ENCODE data around the gene DGKI.
A peak's percentile ranks its signal among the peaks of the same experiment; 100 is the strongest.

Gene DGKI

DNA sequence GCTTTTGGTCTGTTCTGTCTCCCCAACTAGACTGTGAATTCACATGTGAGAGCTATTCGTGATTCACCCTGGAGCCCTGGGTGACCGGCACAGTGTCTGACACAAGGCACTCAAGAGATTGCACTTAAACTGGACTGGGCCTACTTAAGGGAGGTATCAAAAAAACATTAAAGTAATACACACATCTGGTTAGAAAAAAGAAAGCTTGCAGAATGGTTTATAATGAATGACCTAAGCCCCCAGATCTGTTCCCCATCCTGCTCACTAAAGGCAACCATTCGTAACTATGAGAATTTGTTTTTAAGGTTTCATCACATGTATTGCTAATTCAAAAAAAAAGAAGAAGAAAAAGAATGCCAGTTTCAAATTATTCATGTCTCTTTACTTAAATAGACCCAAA, 74.5 kb downstream of the DGKI start:
- H3K18ac ChIP-seq (ENCODE audit: low read length): no peak overlapping the region
- no peak overlapping the region for H2BK120ac ChIP-seq (ENCODE audit: low read depth, low read length)
- H3K4me3 ChIP-seq (ENCODE audit: low read length in 2 of 2): no peak overlapping the region
- no peak overlapping the region for H4K91ac ChIP-seq (ENCODE audit: low read depth, low read length, poor library complexity)
- no peak overlapping the region for H2BK5ac ChIP-seq (ENCODE audit: low read length)
- no peak overlapping the region for H4K8ac ChIP-seq (ENCODE audit: low read depth, low read length)
- DNase-seq (ENCODE audit: low spot score): no peak
- no peak overlapping the region for H3K9ac ChIP-seq (ENCODE audit: low read depth, low read length, poor library complexity)
- no peak overlapping the region for H3K4me2 ChIP-seq (ENCODE audit: insufficient read depth, low read length, poor library complexity, severe bottlenecking)
- no peaks in the 10 kb centered on the region for H3K36me3 ChIP-seq (replicated peaks in 1 of 2; ENCODE audit: control insufficient read depth in 2 of 2, insufficient read depth in 2 of 2, low read length in 2 of 2)
- H3K4me1 ChIP-seq (ENCODE audit: control insufficient read depth in 2 of 2, insufficient read depth in 1 of 2, low read depth in 1 of 2, low read length in 2 of 2): peaks cover 7 to 9% of the 10 kb centered on the region in 2 donors
- no peak overlapping the region for H3K4ac ChIP-seq (ENCODE audit: low read length)
- H3K27ac ChIP-seq (replicated peaks; ENCODE audit: low read length): no peak overlapping the region
- H2AK5ac ChIP-seq (ENCODE audit: low read depth, low read length): no peak overlapping the region
- H2BK12ac ChIP-seq (ENCODE audit: low read length): no peak overlapping the region
- no peaks in the 10 kb centered on the region for H3K27me3 ChIP-seq (ENCODE audit: control insufficient read depth in 3 of 3, insufficient read depth in 3 of 3, low read depth in 1 of 3, low read length in 3 of 3)
- WGBS, 2 donors (ENCODE audit: extremely low coverage in 2 of 2, insufficient read length in 2 of 2, insufficient replicate concordance in 1 of 2): no CpG with 5 or more reads among the region's 3 CpGs
- peaks cover 2% of the 10 kb centered on the region for H3K79me1 ChIP-seq (ENCODE audit: low read depth, low read length)
- H3K23ac ChIP-seq (ENCODE audit: low read depth, low read length, poor library complexity): no peak overlapping the region
- no peak overlapping the region for H2AFZ ChIP-seq (ENCODE audit: low read length)
- H3K14ac ChIP-seq (ENCODE audit: low read length): no peak overlapping the region
- H2BK15ac ChIP-seq (ENCODE audit: low read length): no peak overlapping the region
- no peaks in the 10 kb centered on the region for H3K9me3 ChIP-seq (replicated peaks in 1 of 2; ENCODE audit: control insufficient read depth in 2 of 2, insufficient read depth in 1 of 2, low read depth in 1 of 2, low read length in 2 of 2)

DNA sequence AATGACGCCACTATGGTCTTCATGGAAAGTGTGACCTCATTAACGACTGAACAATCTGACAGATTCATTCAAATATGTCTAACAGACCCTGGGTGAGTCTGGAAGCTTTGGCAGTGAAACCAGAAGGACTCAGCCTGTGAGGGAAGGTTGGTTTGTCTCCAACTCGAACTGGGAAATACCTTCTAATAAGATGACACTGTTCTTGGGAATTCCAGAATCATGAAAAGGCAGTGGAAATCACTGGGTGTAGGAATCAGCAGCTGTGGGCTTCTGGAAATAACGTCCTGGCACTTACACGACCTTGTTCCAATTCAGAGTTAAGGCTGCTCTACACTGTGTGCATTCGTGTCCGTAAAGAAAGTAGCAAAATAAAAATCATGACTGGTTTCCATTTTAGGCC, 75.1 kb downstream of the DGKI start:
- Histone ChIP-seq H3K4me2 (ENCODE audit: insufficient read depth, low read length, poor library complexity, severe bottlenecking) (no peak overlapping the region), H4K8ac (ENCODE audit: low read depth, low read length) (no peak overlapping the region), H3K18ac (ENCODE audit: low read length) (no peak overlapping the region), H2AK5ac (ENCODE audit: low read depth, low read length) (no peak overlapping the region), H3K79me1 (ENCODE audit: low read depth, low read length) (peaks cover 2% of the 10 kb centered on the region), H3K4me1 (ENCODE audit: control insufficient read depth in 2 of 2, insufficient read depth in 1 of 2, low read depth in 1 of 2, low read length in 2 of 2) (peaks cover 7 to 9% of the 10 kb centered on the region in 2 donors), H3K14ac (ENCODE audit: low read length) (no peak overlapping the region), H3K36me3 (replicated peaks in 1 of 2; ENCODE audit: control insufficient read depth in 2 of 2, insufficient read depth in 2 of 2, low read length in 2 of 2) (no peaks in the 10 kb centered on the region), H3K4ac (ENCODE audit: low read length) (no peak overlapping the region), H2BK120ac (ENCODE audit: low read depth, low read length) (no peak overlapping the region), H2AFZ (ENCODE audit: low read length) (no peak overlapping the region), H2BK12ac (ENCODE audit: low read length) (no peak overlapping the region), H3K9ac (ENCODE audit: low read depth, low read length, poor library complexity) (no peak overlapping the region), H3K9me3 (replicated peaks in 1 of 2; ENCODE audit: control insufficient read depth in 2 of 2, insufficient read depth in 1 of 2, low read depth in 1 of 2, low read length in 2 of 2) (no peaks in the 10 kb centered on the region), H3K27ac (replicated peaks; ENCODE audit: low read length) (no peak overlapping the region), H3K27me3 (ENCODE audit: control insufficient read depth in 3 of 3, insufficient read depth in 3 of 3, low read depth in 1 of 3, low read length in 3 of 3) (no peaks in the 10 kb centered on the region), H2BK15ac (ENCODE audit: low read length) (no peak overlapping the region), H4K91ac (ENCODE audit: low read depth, low read length, poor library complexity) (no peak overlapping the region), H2BK5ac (ENCODE audit: low read length) (no peak overlapping the region), H3K4me3 (ENCODE audit: low read length in 2 of 2) (no peak overlapping the region), H3K23ac (ENCODE audit: low read depth, low read length, poor library complexity) (no peak overlapping the region)
- no CpG with 5 or more reads among the region's 7 CpGs for WGBS, 2 donors (ENCODE audit: extremely low coverage in 2 of 2, insufficient read length in 2 of 2, insufficient replicate concordance in 1 of 2)
- DNase-seq (ENCODE audit: low spot score): no peak

DNA sequence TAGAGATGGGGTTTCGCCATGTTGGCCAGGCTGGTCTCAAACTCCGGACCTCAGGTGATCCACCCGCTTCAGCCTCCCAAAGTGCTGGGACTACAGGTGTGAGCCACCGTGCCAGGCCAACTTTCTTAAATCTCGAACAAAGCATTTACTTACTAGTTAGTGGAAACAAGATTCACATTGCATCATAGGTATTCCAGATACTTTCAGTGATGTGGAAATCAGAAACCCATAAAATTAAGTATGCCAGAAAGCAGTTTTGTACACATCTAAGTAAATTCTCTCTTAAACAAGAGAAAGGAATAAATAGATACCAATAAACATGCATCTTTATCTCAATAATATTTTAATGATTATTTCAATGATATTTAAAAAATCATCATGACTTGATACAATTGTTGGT, 75.5 kb downstream of the DGKI start:
- Histone ChIP-seq H2BK5ac (ENCODE audit: low read length) (no peak overlapping the region), H4K91ac (ENCODE audit: low read depth, low read length, poor library complexity) (no peak overlapping the region), H3K9me3 (replicated peaks in 1 of 2; ENCODE audit: control insufficient read depth in 2 of 2, insufficient read depth in 1 of 2, low read depth in 1 of 2, low read length in 2 of 2) (no peaks in the 10 kb centered on the region), H2BK15ac (ENCODE audit: low read length) (no peak overlapping the region), H3K18ac (ENCODE audit: low read length) (no peak overlapping the region), H3K79me1 (ENCODE audit: low read depth, low read length) (peaks cover 2% of the 10 kb centered on the region), H3K4me2 (ENCODE audit: insufficient read depth, low read length, poor library complexity, severe bottlenecking) (no peak overlapping the region), H2BK12ac (ENCODE audit: low read length) (no peak overlapping the region), H2AFZ (ENCODE audit: low read length) (no peak overlapping the region), H3K27ac (replicated peaks; ENCODE audit: low read length) (no peak overlapping the region), H3K14ac (ENCODE audit: low read length) (no peak overlapping the region), H4K8ac (ENCODE audit: low read depth, low read length) (no peak overlapping the region), H3K9ac (ENCODE audit: low read depth, low read length, poor library complexity) (no peak overlapping the region), H3K4me3 (ENCODE audit: low read length in 2 of 2) (no peak overlapping the region), H3K4ac (ENCODE audit: low read length) (no peak overlapping the region), H3K27me3 (ENCODE audit: control insufficient read depth in 3 of 3, insufficient read depth in 3 of 3, low read depth in 1 of 3, low read length in 3 of 3) (no peaks in the 10 kb centered on the region), H2AK5ac (ENCODE audit: low read depth, low read length) (no peak overlapping the region), H3K36me3 (replicated peaks in 1 of 2; ENCODE audit: control insufficient read depth in 2 of 2, insufficient read depth in 2 of 2, low read length in 2 of 2) (no peaks in the 10 kb centered on the region), H2BK120ac (ENCODE audit: low read depth, low read length) (no peak overlapping the region), H3K4me1 (ENCODE audit: control insufficient read depth in 2 of 2, insufficient read depth in 1 of 2, low read depth in 1 of 2, low read length in 2 of 2) (peaks cover 7 to 9% of the 10 kb centered on the region in 2 donors), H3K23ac (ENCODE audit: low read depth, low read length, poor library complexity) (no peak overlapping the region)
- no peak for DNase-seq (ENCODE audit: low spot score)
- no CpG with 5 or more reads among the region's 5 CpGs for WGBS, 2 donors (ENCODE audit: extremely low coverage in 2 of 2, insufficient read length in 2 of 2, insufficient replicate concordance in 1 of 2)

DNA sequence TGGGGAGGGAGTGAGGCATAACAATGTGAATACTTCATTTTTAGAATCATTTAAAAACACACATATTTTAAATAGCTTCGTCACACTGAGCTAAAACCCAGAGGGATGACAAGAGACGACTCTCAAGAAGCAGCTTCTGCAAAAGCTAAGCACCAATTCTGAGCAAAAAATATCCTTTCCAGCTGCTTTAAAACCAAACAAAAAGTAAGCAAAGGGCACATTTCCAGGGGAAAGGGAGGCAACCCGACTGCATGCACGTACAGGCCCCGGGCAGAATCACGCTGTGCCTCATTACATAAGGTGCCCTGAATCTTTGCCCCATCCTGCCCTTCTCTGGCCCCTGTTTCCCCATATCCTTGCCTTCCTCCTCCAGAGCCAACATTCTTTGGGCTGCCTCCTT, 78.4 kb downstream of the DGKI start:
- H3K9ac ChIP-seq (ENCODE audit: low read depth, low read length, poor library complexity): no peak overlapping the region
- H2BK5ac ChIP-seq (ENCODE audit: low read length): no peak overlapping the region

More for the DNA sequence above, 78.4 kb downstream of the DGKI start:
- peak overlapping the region; percentile 61 for H3K23ac ChIP-seq (ENCODE audit: low read depth, low read length, poor library complexity)
- no peak overlapping the region for H4K8ac ChIP-seq (ENCODE audit: low read depth, low read length)
- no peak overlapping the region for H4K91ac ChIP-seq (ENCODE audit: low read depth, low read length, poor library complexity)
- H3K27ac ChIP-seq (replicated peaks; ENCODE audit: low read length): peak overlapping the region; percentile 2
- no peaks in the 10 kb centered on the region for H3K9me3 ChIP-seq (replicated peaks in 1 of 2; ENCODE audit: control insufficient read depth in 2 of 2, insufficient read depth in 1 of 2, low read depth in 1 of 2, low read length in 2 of 2)
- no peak overlapping the region for H2BK120ac ChIP-seq (ENCODE audit: low read depth, low read length)
- H3K36me3 ChIP-seq (replicated peaks in 1 of 2; ENCODE audit: control insufficient read depth in 2 of 2, insufficient read depth in 2 of 2, low read length in 2 of 2): no peaks in the 10 kb centered on the region
- H2BK15ac ChIP-seq (ENCODE audit: low read length): no peak overlapping the region
- no peaks in the 10 kb centered on the region for H3K27me3 ChIP-seq (ENCODE audit: control insufficient read depth in 3 of 3, insufficient read depth in 3 of 3, low read depth in 1 of 3, low read length in 3 of 3)
- no peak overlapping the region for H3K4me2 ChIP-seq (ENCODE audit: insufficient read depth, low read length, poor library complexity, severe bottlenecking)
- H3K14ac ChIP-seq (ENCODE audit: low read length): no peak overlapping the region
- H2AK5ac ChIP-seq (ENCODE audit: low read depth, low read length): no peak overlapping the region
- peak overlapping the region; percentile 48 for H3K18ac ChIP-seq (ENCODE audit: low read length)
- WGBS, 2 donors (ENCODE audit: extremely low coverage in 2 of 2, insufficient read length in 2 of 2, insufficient replicate concordance in 1 of 2): no CpG with 5 or more reads among the region's 6 CpGs
- H3K4me3 ChIP-seq (ENCODE audit: low read length in 2 of 2): no peak overlapping the region
- H3K4me1 ChIP-seq (ENCODE audit: control insufficient read depth in 2 of 2, insufficient read depth in 1 of 2, low read depth in 1 of 2, low read length in 2 of 2): peaks cover 7 to 8% of the 10 kb centered on the region in 2 donors
- no peak overlapping the region for H2AFZ ChIP-seq (ENCODE audit: low read length)
- no peaks in the 10 kb centered on the region for H3K79me1 ChIP-seq (ENCODE audit: low read depth, low read length)
- no peak for DNase-seq (ENCODE audit: low spot score)
- H3K4ac ChIP-seq (ENCODE audit: low read length): no peak overlapping the region
- no peak overlapping the region for H2BK12ac ChIP-seq (ENCODE audit: low read length)

Data from neuronal stem cell (in vitro differentiated cells).